Measurements from ENCODE around the gene GPX7.

GPX7 gene

GRCh38 chr1:52553362-52554266, 48.6 kb upstream of the GPX7 start (continued):
- no peak for TF ChIP-seq ZNF518A (tag by site-specific recombination; conservative IDR thresholded peaks at IDR 0.05; ENCODE audit: low read depth)
- TF ChIP-seq ATF2 (tag by site-specific recombination; IDR thresholded peaks at IDR 0.05; ENCODE audit: low read depth): no peak
- TF ChIP-seq ZXDB (tag by site-specific recombination; IDR thresholded peaks at IDR 0.05): no peak; the same call in 1 of the 2 replicates
- no peak for TF ChIP-seq ZNF133 (tag by site-specific recombination; IDR thresholded peaks at IDR 0.05)
- TF ChIP-seq ZNF660 (tag by site-specific recombination; IDR thresholded peaks at IDR 0.05): peak; percentile 59; the same call in 1 of the 2 replicates
- peak; percentile 63 for TF ChIP-seq PRDM10 (tag by site-specific recombination; IDR thresholded peaks at IDR 0.05)
- TF ChIP-seq PBX3 (CRISPR knock-in tag; IDR thresholded peaks at IDR 0.05): no peak; the same call in 1 of the 2 replicates
- TF ChIP-seq ZNF274 (IDR thresholded peaks at IDR 0.05; ENCODE audit: low read length): no peak
- TF ChIP-seq ZNF274 (tag by site-specific recombination; IDR thresholded peaks at IDR 0.05; ENCODE audit: borderline replicate concordance): no peak
- no peak for TF ChIP-seq ZNF140 (tag by site-specific recombination; IDR thresholded peaks at IDR 0.05)
- TF ChIP-seq ZBTB1 (tag by site-specific recombination; IDR thresholded peaks at IDR 0.05): no peak
- TF ChIP-seq ZNF423 (tag by site-specific recombination; IDR thresholded peaks at IDR 0.05): peak; percentile 50; the same call in 1 of the 2 replicates
- no peak for TF ChIP-seq ZNF266 (tag by site-specific recombination; IDR thresholded peaks at IDR 0.05; ENCODE audit: low read depth)
- TF ChIP-seq KLF8 (tag by site-specific recombination; IDR thresholded peaks at IDR 0.05): 0 out of 2 replicates have a peak, but pooled peaks have one; percentile 33
- TF ChIP-seq PRDM4 (tag by site-specific recombination; IDR thresholded peaks at IDR 0.05): 0 out of 2 replicates have a peak, but pooled peaks have one; percentile 15
- peak; percentile 92 for TF ChIP-seq ZNF785 (tag by site-specific recombination; IDR thresholded peaks at IDR 0.05)
- peak; percentile 85; the same call in 1 of the 2 replicates for TF ChIP-seq HIC1 (tag by site-specific recombination; IDR thresholded peaks at IDR 0.05)
- TF ChIP-seq ZNF830 (tag by site-specific recombination; IDR thresholded peaks at IDR 0.05; ENCODE audit: low read depth): no peak
- no peak for TF ChIP-seq ZNF398 (tag by site-specific recombination; IDR thresholded peaks at IDR 0.05)

Data from HEK293 (cell line).